ENCODE data around the gene RNGTT.

GRCh38 chr6:88823998-88824397, 139.4 kb downstream of the RNGTT start:
- TF ChIP-seq POLR2A (IDR thresholded peaks at IDR 0.05) (no peak), CTCF (IDR thresholded peaks at IDR 0.05) (no peak), EP300 (IDR thresholded peaks at IDR 0.05) (no peak), POLR2AphosphoS5 (IDR thresholded peaks at IDR 0.05) (no peak)
